ENCODE measurements around the gene SLC15A4.

SLC15A4 gene

GRCh38 chr12:128745772-128746689 is 77.7 kb downstream of the SLC15A4 start:
- no peak for DNase-seq

GRCh38 chr12:128743916-128744315 is 79.8 kb downstream of the SLC15A4 start:
- no peak for DNase-seq

Data from activated CD8-positive, alpha-beta memory T cell treated with anti-CD3 and anti-CD28 coated beads for 24 hours (primary cell).